Left ventricle myocardium inferior (tissue), 1 donor: ENCODE results near the gene LEP. TPM values are rescaled to one million over a fixed set of nuclear protein-coding genes. Genes with fewer than 3 reads are reported as not detected.

ENCODE experiments used
- DNase-seq: peaks from one replicate; pipeline ENCODE4 v3.0.0-alpha.2; 2020
- H3K27ac ChIP-seq: fragments of 200-600 bp; replicated peaks from 2 replicates; pipeline ENCODE4 v1.8.0; 2021
- H3K27me3 ChIP-seq: fragments of 200-600 bp; 2 replicates; pipeline ENCODE4 v1.8.0; 2021; ENCODE audit warnings: low read depth
- H3K36me3 ChIP-seq: fragments of 200-600 bp; 2 replicates; pipeline ENCODE4 v1.8.0; 2021
- H3K4me1 ChIP-seq: fragments of 200-600 bp; 2 replicates; pipeline ENCODE4 v1.8.0; 2021
- H3K4me3 ChIP-seq: fragments of 200-600 bp; 2 replicates; pipeline ENCODE4 v1.8.0; 2021; ENCODE audit warnings: mild to moderate bottlenecking, moderate library complexity
- H3K9me3 ChIP-seq: fragments of 200-600 bp; replicated peaks from 2 replicates; pipeline ENCODE4 v1.8.0; 2021
- intact Hi-C: fragments of 100-400 bp; cut with micrococcal nuclease; formaldehyde crosslinking; loops from one replicate; pipeline ENCODE4 v1.11.0; 2022
- microRNA-seq: library from miRNA; unstranded; fragments of <30 nt; microRNA quantifications from one replicate; pipeline ENCODE4 v1.2.0, GENCODE V29; 2020
- total RNA-seq: library from RNA; stranded (reverse); fragmentation: NEBNext Ultra II Directional; extraction: Animal tissue kit (Norgen Biotek cat#: 25700); gene quantifications from one replicate; pipeline ENCODE4 v1.2.1, GENCODE V29; 2021
- TF ChIP-seq, protein P1 (sequence below): fragments of 200-600 bp; IDR thresholded peaks from 2 replicates; pipeline ENCODE4 v1.8.0; 2021; ENCODE audit warnings: antibody characterized with exemption, mild to moderate bottlenecking, borderline replicate concordance
- donor health status: DM: no; HTN: yes; CAD: no; lungs with severe emphysema.

Gene LEP
- total RNA-seq, 1 donor from 2014 or later, result 0.14 TPM

GRCh38 chr7:128303133-128303532 is 62.1 kb downstream of the LEP start:
- intact Hi-C loops, result no loop called here

DNA sequence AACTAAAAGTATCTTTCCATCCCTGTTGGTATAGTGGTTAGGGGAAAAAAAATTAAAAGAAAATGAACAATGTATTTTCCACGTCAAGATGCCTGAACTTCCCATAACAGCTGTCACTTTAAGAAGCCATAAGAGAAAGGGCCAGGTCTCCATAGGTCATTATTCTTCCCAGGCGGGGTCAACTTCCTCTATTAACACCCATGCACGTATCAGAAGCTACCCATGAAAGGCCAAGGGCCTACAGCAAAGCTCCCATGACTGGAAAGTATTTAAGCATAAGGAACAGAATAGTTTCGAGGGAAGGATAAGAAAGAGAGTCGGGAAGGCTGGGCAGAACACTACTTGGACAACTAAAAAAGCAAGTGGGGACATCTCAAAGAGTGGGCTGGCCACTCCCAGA is 62.6 kb downstream of the LEP start:
- DNase-seq, result no peak
- Histone ChIP-seq H3K9me3 (no peaks in the 10 kb centered on the region), H3K27ac (no peak overlapping the region), H3K27me3 (no peaks in the 10 kb centered on the region), H3K4me1 (peaks cover 12% of the 10 kb centered on the region), H3K4me3 (no peak overlapping the region), H3K36me3 (peaks cover 55% of the 10 kb centered on the region)
- intact Hi-C loops, result no loop called here
- TF ChIP-seq, protein P1, sequence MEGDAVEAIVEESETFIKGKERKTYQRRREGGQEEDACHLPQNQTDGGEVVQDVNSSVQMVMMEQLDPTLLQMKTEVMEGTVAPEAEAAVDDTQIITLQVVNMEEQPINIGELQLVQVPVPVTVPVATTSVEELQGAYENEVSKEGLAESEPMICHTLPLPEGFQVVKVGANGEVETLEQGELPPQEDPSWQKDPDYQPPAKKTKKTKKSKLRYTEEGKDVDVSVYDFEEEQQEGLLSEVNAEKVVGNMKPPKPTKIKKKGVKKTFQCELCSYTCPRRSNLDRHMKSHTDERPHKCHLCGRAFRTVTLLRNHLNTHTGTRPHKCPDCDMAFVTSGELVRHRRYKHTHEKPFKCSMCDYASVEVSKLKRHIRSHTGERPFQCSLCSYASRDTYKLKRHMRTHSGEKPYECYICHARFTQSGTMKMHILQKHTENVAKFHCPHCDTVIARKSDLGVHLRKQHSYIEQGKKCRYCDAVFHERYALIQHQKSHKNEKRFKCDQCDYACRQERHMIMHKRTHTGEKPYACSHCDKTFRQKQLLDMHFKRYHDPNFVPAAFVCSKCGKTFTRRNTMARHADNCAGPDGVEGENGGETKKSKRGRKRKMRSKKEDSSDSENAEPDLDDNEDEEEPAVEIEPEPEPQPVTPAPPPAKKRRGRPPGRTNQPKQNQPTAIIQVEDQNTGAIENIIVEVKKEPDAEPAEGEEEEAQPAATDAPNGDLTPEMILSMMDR, result no peak

More at GRCh38 chr7:128303133-128303532, 62.1 kb downstream of the LEP start:
- H3K4me1 ChIP-seq, result peaks cover 12% of the 10 kb centered on the region
- H3K4me3 ChIP-seq, result no peak overlapping the region
- no peak for DNase-seq
- H3K36me3 ChIP-seq, result peaks cover 50% of the 10 kb centered on the region
- TF ChIP-seq, protein P1, result no peak
- H3K27ac ChIP-seq, result no peak overlapping the region
- no peaks in the 10 kb centered on the region for H3K9me3 ChIP-seq
- H3K27me3 ChIP-seq, result no peaks in the 10 kb centered on the region

DNA sequence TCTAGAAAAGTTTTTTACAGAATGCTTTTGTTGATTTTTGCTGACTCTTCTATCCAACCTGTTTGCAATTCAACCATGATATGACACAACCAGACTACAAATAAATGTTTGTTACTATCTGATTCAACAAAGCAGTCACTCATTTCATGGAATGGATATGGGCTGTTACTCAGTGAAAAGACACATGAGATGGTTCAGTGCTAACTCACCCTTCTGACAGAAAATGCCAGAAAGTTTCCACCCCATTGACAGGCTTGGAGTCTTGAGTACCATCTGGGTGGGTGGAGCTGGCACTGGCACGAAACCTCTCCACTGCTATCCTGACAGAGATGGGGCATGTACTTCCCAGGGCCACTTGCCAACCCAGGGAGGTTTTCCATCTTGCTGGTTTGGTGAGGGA is 63.1 kb downstream of the LEP start:
- no peaks in the 10 kb centered on the region for H3K9me3 ChIP-seq
- no peaks in the 10 kb centered on the region for H3K27me3 ChIP-seq
- H3K4me1 ChIP-seq, result peaks cover 12% of the 10 kb centered on the region
- intact Hi-C loops, result no loop called here
- H3K36me3 ChIP-seq, result peaks cover 61% of the 10 kb centered on the region
- TF ChIP-seq, protein P1, result no peak
- no peak overlapping the region for H3K27ac ChIP-seq
- no peak overlapping the region for H3K4me3 ChIP-seq
- DNase-seq, result no peak

GRCh38 chr7:128307061-128307460 is 66.0 kb downstream of the LEP start:
- Histone ChIP-seq H3K27ac (no peak overlapping the region), H3K9me3 (no peaks in the 10 kb centered on the region), H3K4me3 (no peak overlapping the region), H3K36me3 (peaks cover 89% of the 10 kb centered on the region), H3K27me3 (no peaks in the 10 kb centered on the region), H3K4me1 (peaks cover 7% of the 10 kb centered on the region)
- TF ChIP-seq, protein P1, result no peak
- no peak for DNase-seq
- intact Hi-C loops, result no loop called here

Small RNA genes within 50 kb of the gene (microRNA-seq; reads per million reads assigned to microRNA genes)
- gene MIR129-1, result not detected

Other genes with a start within 250 kb of the LEP start
- gene LRRC4, start 209.8 kb upstream of the LEP start, total RNA-seq, result 4.4 TPM
- gene RBM28, start 102.6 kb downstream of the LEP start, total RNA-seq, result 35.7 TPM
- gene PRRT4, start 120.4 kb downstream of the LEP start, total RNA-seq, result 1.6 TPM
- gene IMPDH1, start 168.7 kb downstream of the LEP start, total RNA-seq, result 17.4 TPM
- 7.9 TPM for gene HILPDA, start 214.6 kb downstream of the LEP start, total RNA-seq
- 19.5 TPM for gene METTL2B, start 235.5 kb downstream of the LEP start, total RNA-seq